ENCODE data around the gene LRRTM4.
"Not testable (repeated sequence)": the region's sequence is repeated elsewhere in the genome, so short reads cannot be mapped to it uniquely, and the experiment has no call there.

The LRRTM4 gene

GRCh38 chr2:76721226-76721625 is 801.0 kb downstream of the LRRTM4 start:
- no peak for DNase-seq

GRCh38 chr2:76713312-76713711 is 808.9 kb downstream of the LRRTM4 start:
- no peak for DNase-seq

GRCh38 chr2:76711490-76711889 is 810.7 kb downstream of the LRRTM4 start:
- no peak for DNase-seq

- no peak for DNase-seq
These were observed 821.3 kb downstream of the LRRTM4 start for GRCh38 chr2:76700894-76701293.

- DNase-seq: not testable (repeated sequence)
These were observed 824.0 kb downstream of the LRRTM4 start for GRCh38 chr2:76697998-76698713.

Data from cerebellar nuclear complex (tissue), 1 donor.